ENCODE measurements around the gene ULK4. TPM values are rescaled to one million over a fixed set of nuclear protein-coding genes. Genes with fewer than 3 reads are reported as not detected.
"Not testable (repeated sequence)": the region's sequence is repeated elsewhere in the genome, so short reads cannot be mapped to it uniquely, and the experiment has no call there.

The ULK4 gene
- total RNA-seq, 1 experiment from 2014 or later = 6.6 TPM

GRCh38 chr3:41653571-41654239, 308.2 kb downstream of the ULK4 start:
- Histone ChIP-seq H3K36me3 (replicated peaks; ENCODE audit: control insufficient read depth, insufficient read depth, low read length) (no peaks in the 10 kb centered on the region), H3K4me3 (ENCODE audit: insufficient read depth, low read depth, low read length) (no peak overlapping the region), H3K27me3 (ENCODE audit: control insufficient read depth, insufficient read depth, low read length) (no peaks in the 10 kb centered on the region)
- DNase-seq = no peak

GRCh38 chr3:41652931-41653330, 309.0 kb downstream of the ULK4 start:
- Histone ChIP-seq H3K36me3 (replicated peaks; ENCODE audit: control insufficient read depth, insufficient read depth, low read length) (no peaks in the 10 kb centered on the region), H3K4me3 (ENCODE audit: insufficient read depth, low read depth, low read length) (no peak overlapping the region), H3K27me3 (ENCODE audit: control insufficient read depth, insufficient read depth, low read length) (no peaks in the 10 kb centered on the region)
- DNase-seq = peak; percentile 21

GRCh38 chr3:41652506-41652905, 309.4 kb downstream of the ULK4 start:
- no peaks in the 10 kb centered on the region for H3K36me3 ChIP-seq (replicated peaks; ENCODE audit: control insufficient read depth, insufficient read depth, low read length)
- no peak overlapping the region for H3K4me3 ChIP-seq (ENCODE audit: insufficient read depth, low read depth, low read length)
- H3K27me3 ChIP-seq (ENCODE audit: control insufficient read depth, insufficient read depth, low read length) = no peaks in the 10 kb centered on the region
- DNase-seq = peak; percentile 6

- no peak for DNase-seq
- no peak overlapping the region for H3K4me3 ChIP-seq (ENCODE audit: insufficient read depth, low read depth, low read length)
- H3K36me3 ChIP-seq (replicated peaks; ENCODE audit: control insufficient read depth, insufficient read depth, low read length) = no peaks in the 10 kb centered on the region
- H3K27me3 ChIP-seq (ENCODE audit: control insufficient read depth, insufficient read depth, low read length) = no peaks in the 10 kb centered on the region
Measured at GRCh38 chr3:41651718-41652117, 310.2 kb downstream of the ULK4 start.

- H3K4me3 ChIP-seq (ENCODE audit: insufficient read depth, low read depth, low read length) = no peak overlapping the region
- no peak for DNase-seq
- no peaks in the 10 kb centered on the region for H3K27me3 ChIP-seq (ENCODE audit: control insufficient read depth, insufficient read depth, low read length)
- no peaks in the 10 kb centered on the region for H3K36me3 ChIP-seq (replicated peaks; ENCODE audit: control insufficient read depth, insufficient read depth, low read length)
Measured at GRCh38 chr3:41650406-41650805, 311.5 kb downstream of the ULK4 start.

- H3K4me3 ChIP-seq (ENCODE audit: insufficient read depth, low read depth, low read length) = no peak overlapping the region
- DNase-seq = no peak
- H3K27me3 ChIP-seq (ENCODE audit: control insufficient read depth, insufficient read depth, low read length) = no peaks in the 10 kb centered on the region
- no peaks in the 10 kb centered on the region for H3K36me3 ChIP-seq (replicated peaks; ENCODE audit: control insufficient read depth, insufficient read depth, low read length)
Measured at GRCh38 chr3:41649129-41649739, 312.7 kb downstream of the ULK4 start.

- not testable (repeated sequence) for H3K36me3 ChIP-seq (replicated peaks; ENCODE audit: control insufficient read depth, insufficient read depth, low read length); DNase-seq; H3K27me3 ChIP-seq (ENCODE audit: control insufficient read depth, insufficient read depth, low read length); H3K4me3 ChIP-seq (ENCODE audit: insufficient read depth, low read depth, low read length)
Measured at GRCh38 chr3:41647730-41648129, 314.2 kb downstream of the ULK4 start.

- Histone ChIP-seq H3K4me3 (ENCODE audit: insufficient read depth, low read depth, low read length) (no peak overlapping the region), H3K36me3 (replicated peaks; ENCODE audit: control insufficient read depth, insufficient read depth, low read length) (no peaks in the 10 kb centered on the region), H3K27me3 (ENCODE audit: control insufficient read depth, insufficient read depth, low read length) (no peaks in the 10 kb centered on the region)
- DNase-seq = no peak
Measured at GRCh38 chr3:41640076-41640475, 321.8 kb downstream of the ULK4 start.

GRCh38 chr3:41638381-41638780, 323.5 kb downstream of the ULK4 start:
- DNase-seq = no peak
- H3K27me3 ChIP-seq (ENCODE audit: control insufficient read depth, insufficient read depth, low read length) = no peaks in the 10 kb centered on the region
- no peaks in the 10 kb centered on the region for H3K36me3 ChIP-seq (replicated peaks; ENCODE audit: control insufficient read depth, insufficient read depth, low read length)
- no peak overlapping the region for H3K4me3 ChIP-seq (ENCODE audit: insufficient read depth, low read depth, low read length)

- no peak for DNase-seq
- Histone ChIP-seq H3K4me3 (ENCODE audit: insufficient read depth, low read depth, low read length) (no peak overlapping the region), H3K36me3 (replicated peaks; ENCODE audit: control insufficient read depth, insufficient read depth, low read length) (no peaks in the 10 kb centered on the region), H3K27me3 (ENCODE audit: control insufficient read depth, insufficient read depth, low read length) (no peaks in the 10 kb centered on the region)
Measured at GRCh38 chr3:41632700-41633099, 329.2 kb downstream of the ULK4 start.

- Histone ChIP-seq H3K27me3 (ENCODE audit: control insufficient read depth, insufficient read depth, low read length) (no peaks in the 10 kb centered on the region), H3K36me3 (replicated peaks; ENCODE audit: control insufficient read depth, insufficient read depth, low read length) (no peaks in the 10 kb centered on the region), H3K4me3 (ENCODE audit: insufficient read depth, low read depth, low read length) (no peak overlapping the region)
- DNase-seq = no peak
Measured at GRCh38 chr3:41630708-41631107, 331.2 kb downstream of the ULK4 start.

- DNase-seq = no peak
- Histone ChIP-seq H3K27me3 (ENCODE audit: control insufficient read depth, insufficient read depth, low read length) (no peaks in the 10 kb centered on the region), H3K36me3 (replicated peaks; ENCODE audit: control insufficient read depth, insufficient read depth, low read length) (no peaks in the 10 kb centered on the region), H3K4me3 (ENCODE audit: insufficient read depth, low read depth, low read length) (no peak overlapping the region)
Measured at GRCh38 chr3:41629986-41630385, 331.9 kb downstream of the ULK4 start.

GRCh38 chr3:41629072-41629471, 332.8 kb downstream of the ULK4 start:
- Histone ChIP-seq H3K4me3 (ENCODE audit: insufficient read depth, low read depth, low read length) (no peak overlapping the region), H3K36me3 (replicated peaks; ENCODE audit: control insufficient read depth, insufficient read depth, low read length) (no peaks in the 10 kb centered on the region), H3K27me3 (ENCODE audit: control insufficient read depth, insufficient read depth, low read length) (no peaks in the 10 kb centered on the region)
- DNase-seq = peak; percentile 19

- H3K36me3 ChIP-seq (replicated peaks; ENCODE audit: control insufficient read depth, insufficient read depth, low read length) = no peaks in the 10 kb centered on the region
- H3K27me3 ChIP-seq (ENCODE audit: control insufficient read depth, insufficient read depth, low read length) = no peaks in the 10 kb centered on the region
- DNase-seq = no peak
- no peak overlapping the region for H3K4me3 ChIP-seq (ENCODE audit: insufficient read depth, low read depth, low read length)
Measured at GRCh38 chr3:41627477-41628087, 334.3 kb downstream of the ULK4 start.

- DNase-seq = no peak
- no peak overlapping the region for H3K4me3 ChIP-seq (ENCODE audit: insufficient read depth, low read depth, low read length)
- no peaks in the 10 kb centered on the region for H3K27me3 ChIP-seq (ENCODE audit: control insufficient read depth, insufficient read depth, low read length)
- no peaks in the 10 kb centered on the region for H3K36me3 ChIP-seq (replicated peaks; ENCODE audit: control insufficient read depth, insufficient read depth, low read length)
Measured at GRCh38 chr3:41612853-41613252, 349.1 kb downstream of the ULK4 start.
